DMS 273 treated with DMSO at 0.1 percent for 48 hours (cell line): Measurements from ENCODE around the gene B3GNT4.
A peak's percentile ranks its signal among the peaks of the same experiment; 100 is the strongest.
"Not testable (repeated sequence)": the region's sequence is repeated elsewhere in the genome, so short reads cannot be mapped to it uniquely, and the experiment has no call there.

Experiments
- DNase-seq: peaks from one replicate; lab custom pipeline; 2025; lab: John Stamatoyannopoulos, UW

B3GNT4 gene

GRCh38 chr12:122216445-122216844, 12.9 kb downstream of the B3GNT4 start:
- DNase-seq: no peak

GRCh38 chr12:122225683-122226365, 22.3 kb downstream of the B3GNT4 start, which contains the start of gene DIABLO:
Gene DIABLO (minus strand): TSS chr12:122226052. CDS start chr12:122226014, 38 bp downstream.
- peak; percentile 92 for DNase-seq

- no peak for DNase-seq
Observed at GRCh38 chr12:122226366-122227125, 23.0 kb downstream of the B3GNT4 start.

GRCh38 chr12:122227341-122227740, 23.8 kb downstream of the B3GNT4 start:
- DNase-seq: no peak

GRCh38 chr12:122228092-122228491, 24.6 kb downstream of the B3GNT4 start:
- no peak for DNase-seq

- no peak for DNase-seq
Observed at GRCh38 chr12:122230798-122231197, 27.3 kb downstream of the B3GNT4 start.

GRCh38 chr12:122232691-122233090, 29.2 kb downstream of the B3GNT4 start:
- no peak for DNase-seq

GRCh38 chr12:122235741-122236140, 32.2 kb downstream of the B3GNT4 start:
- DNase-seq: no peak

GRCh38 chr12:122238861-122239260, 35.4 kb downstream of the B3GNT4 start:
- DNase-seq: no peak

GRCh38 chr12:122243965-122244364, 40.5 kb downstream of the B3GNT4 start:
- no peak for DNase-seq

- DNase-seq: no peak
Observed at GRCh38 chr12:122244565-122245371, 41.3 kb downstream of the B3GNT4 start.

- no peak for DNase-seq
Observed at GRCh38 chr12:122245553-122245952, 42.0 kb downstream of the B3GNT4 start.

GRCh38 chr12:122250047-122250446, 46.5 kb downstream of the B3GNT4 start:
- no peak for DNase-seq

- no peak for DNase-seq
Observed at GRCh38 chr12:122250536-122250935, 47.0 kb downstream of the B3GNT4 start.

- DNase-seq: not testable (repeated sequence)
Observed at GRCh38 chr12:122258462-122258861, 55.0 kb downstream of the B3GNT4 start.
